Fibroblast of lung (primary cell): ENCODE measurements around the gene NEGR1. TPM values are rescaled to one million over a fixed set of nuclear protein-coding genes. Genes with fewer than 3 reads are reported as not detected.

Experiments
- DNase-seq, 2 donors: peaks; one replicate each; pipeline versions ENCODE4 v3.0.0 to v3.0.0-alpha.2; 2010; ENCODE audit warnings: low read depth in 2 of 2
- H2AFZ ChIP-seq: 2 replicates; pipeline ENCODE4 v1.5.1; 2012; ENCODE audit warnings: low read length, control low read depth, inconsistent platforms
- H3K27ac ChIP-seq: 2 replicates; pipeline ENCODE4 v1.5.1; 2011; ENCODE audit warnings: low read length, control low read depth; ENCODE audit not compliant: insufficient read depth
- H3K27me3 ChIP-seq: 2 replicates; pipeline ENCODE4 v1.5.1; 2011; ENCODE audit warnings: mild to moderate bottlenecking, low read length; ENCODE audit not compliant: control insufficient read depth, insufficient read depth
- H3K36me3 ChIP-seq: 2 replicates; pipeline ENCODE4 v1.5.1; 2011; ENCODE audit warnings: low read length; ENCODE audit not compliant: control insufficient read depth, insufficient read depth
- H3K4me1 ChIP-seq: 2 replicates; pipeline ENCODE4 v1.5.1; 2011; ENCODE audit warnings: low read length; ENCODE audit not compliant: control insufficient read depth, insufficient read depth; ENCODE audit errors: extremely low read depth
- H3K4me2 ChIP-seq: 2 replicates; pipeline ENCODE4 v1.5.1; 2011; ENCODE audit warnings: low read length, control low read depth; ENCODE audit not compliant: insufficient read depth; ENCODE audit errors: extremely low read depth
- H3K4me3 ChIP-seq, 4 experiments: fragments of 200-600 bp in 1 of 4; sonication (generic) in 1 of 4; replicated peaks in 1 of 4; 2 replicates each; pipeline ENCODE4 v1.5.1; 2011 to 2016; ENCODE audit warnings: low read length in 4 of 4, low read depth in 3 of 4, mild to moderate bottlenecking in 3 of 4, control low read depth in 2 of 4, inconsistent platforms in 1 of 4, mixed read lengths in 1 of 4; ENCODE audit not compliant: insufficient read depth in 1 of 4; ENCODE audit errors: control extremely low read depth in 1 of 4
- H3K79me2 ChIP-seq: 2 replicates; pipeline ENCODE4 v1.5.1; 2012; ENCODE audit warnings: mild to moderate bottlenecking, low read length, inconsistent platforms; ENCODE audit not compliant: control insufficient read depth, insufficient read depth
- H3K9ac ChIP-seq: 2 replicates; pipeline ENCODE4 v1.5.1; 2011; ENCODE audit warnings: mild to moderate bottlenecking, low read length, control low read depth; ENCODE audit not compliant: insufficient read depth
- H3K9me3 ChIP-seq: 2 replicates; pipeline ENCODE4 v1.5.1; 2012; ENCODE audit warnings: low read depth, low read length; ENCODE audit not compliant: control insufficient read depth, insufficient read depth
- H4K20me1 ChIP-seq: 2 replicates; pipeline ENCODE4 v1.5.1; 2011; ENCODE audit warnings: low read length; ENCODE audit not compliant: control insufficient read depth, insufficient read depth; ENCODE audit errors: extremely low read depth
- CTCF ChIP-seq, 2 donors: IDR thresholded peaks in 1 of 2; conservative IDR thresholded peaks in 1 of 2; 1 replicate in 1 of 2; 2 replicates in 1 of 2; pipeline ENCODE4 v1.5.1; 2011 to 2012; ENCODE audit warnings: low read length in 2 of 2, control low read depth in 1 of 2, inconsistent platforms in 1 of 2, low read depth in 1 of 2, mild to moderate bottlenecking in 1 of 2
- EZH2 ChIP-seq: IDR thresholded peaks from 2 replicates; pipeline ENCODE4 v1.5.1; 2012; ENCODE audit warnings: low read length, control low read depth, mild to moderate bottlenecking; ENCODE audit errors: missing control alignments
- polyA plus RNA-seq, 2 donors: library from polyadenylated mRNA; depleted of rRNA in 1 of 2; stranded (reverse) in 1 of 2; unstranded in 1 of 2; fragments of >200 nt; gene quantifications; 2 replicates each; pipeline ENCODE4 v1.2.1, GENCODE V29; 2011 to 2012; ENCODE audit warnings: missing spikeins in 1 of 2
- total RNA-seq: library from RNA; depleted of rRNA; stranded (reverse); fragments of >200 nt; gene quantifications from 2 replicates; pipeline ENCODE4 v1.2.1, GENCODE V29; 2014

NEGR1 gene
- total and polyA plus RNA-seq, 2 donors (not counting 1 experiment from before 2014, with no cell fraction given) = 3.1 to 9.4 TPM

DNA sequence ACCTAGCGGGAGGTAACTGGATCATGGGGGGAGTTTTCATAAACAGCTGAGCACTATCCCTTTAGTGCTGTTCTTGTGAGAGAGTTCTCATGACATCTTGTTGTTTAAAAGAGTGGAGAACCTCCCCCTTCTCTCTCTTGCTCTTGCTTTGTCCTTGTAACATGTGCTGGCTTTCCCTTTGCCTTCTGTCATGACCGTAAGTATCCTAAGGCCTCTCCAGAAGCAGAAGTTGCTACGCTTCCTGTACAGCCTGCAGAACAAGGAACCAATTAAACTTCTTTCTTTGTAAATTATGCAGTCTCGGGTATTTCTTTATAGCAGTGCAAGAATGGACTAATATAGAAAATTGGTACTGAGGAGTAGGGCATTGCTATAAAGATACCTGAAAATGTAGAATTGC, 515.6 kb downstream of the NEGR1 start:
- TF ChIP-seq EZH2 = no peak
- TF ChIP-seq CTCF (conservative IDR thresholded peaks at IDR 0.05 in 1 of 2, IDR thresholded peaks at IDR 0.05 in 1 of 2; ENCODE audit: low read depth in 1 of 2, low read length in 2 of 2) = no peak
- Histone ChIP-seq H2AFZ (no peak overlapping the region), H3K27ac (no peak overlapping the region), H3K79me2 (no peaks in the 10 kb centered on the region), H3K4me2 (no peak overlapping the region), H3K4me3 (no peak overlapping the region), H3K36me3 (no peaks in the 10 kb centered on the region), H3K9me3 (no peaks in the 10 kb centered on the region), H4K20me1 (no peaks in the 10 kb centered on the region), H3K9ac (no peak overlapping the region), H3K4me1 (no peaks in the 10 kb centered on the region), H3K27me3 (no peaks in the 10 kb centered on the region)
- DNase-seq = no peak

- Histone ChIP-seq H3K27ac (no peak overlapping the region), H2AFZ (no peak overlapping the region), H3K9me3 (no peaks in the 10 kb centered on the region), H3K27me3 (no peaks in the 10 kb centered on the region), H3K9ac (no peak overlapping the region), H3K36me3 (no peaks in the 10 kb centered on the region), H3K79me2 (no peaks in the 10 kb centered on the region), H4K20me1 (no peaks in the 10 kb centered on the region), H3K4me3 (no peak overlapping the region), H3K4me1 (no peaks in the 10 kb centered on the region), H3K4me2 (no peak overlapping the region)
- no peak for TF ChIP-seq CTCF (conservative IDR thresholded peaks at IDR 0.05 in 1 of 2, IDR thresholded peaks at IDR 0.05 in 1 of 2; ENCODE audit: low read depth in 1 of 2, low read length in 2 of 2)
- TF ChIP-seq EZH2 = no peak
- DNase-seq = no peak
Observed at GRCh38 chr1:71762514-71763255, 519.7 kb downstream of the NEGR1 start.

- no peak for DNase-seq
- no peaks in the 10 kb centered on the region for H3K79me2 ChIP-seq
- no peaks in the 10 kb centered on the region for H3K36me3 ChIP-seq
- no peak overlapping the region for H3K27ac ChIP-seq
- H2AFZ ChIP-seq = no peak overlapping the region
- no peak overlapping the region for H3K9ac ChIP-seq
- H3K27me3 ChIP-seq = no peaks in the 10 kb centered on the region
- no peaks in the 10 kb centered on the region for H3K4me1 ChIP-seq
- H4K20me1 ChIP-seq = no peaks in the 10 kb centered on the region
- H3K4me2 ChIP-seq = no peak overlapping the region
- TF ChIP-seq EZH2 = no peak
- no peak overlapping the region for H3K4me3 ChIP-seq
- H3K9me3 ChIP-seq = no peaks in the 10 kb centered on the region
Observed at GRCh38 chr1:71755441-71755840, 526.9 kb downstream of the NEGR1 start.
